ENCODE measurements around the gene ANO5. TPM values are rescaled to one million over a fixed set of nuclear protein-coding genes. Genes with fewer than 3 reads are reported as not detected.
A peak's percentile ranks its signal among the peaks of the same experiment; 100 is the strongest.

Gene ANO5
- total and polyA plus RNA-seq, 9 of the 15 experiments (the other 6 are each of a cell fraction or from before 2014, with no cell fraction given): 0.16 to 0.58 (median 0.28) TPM

DNA sequence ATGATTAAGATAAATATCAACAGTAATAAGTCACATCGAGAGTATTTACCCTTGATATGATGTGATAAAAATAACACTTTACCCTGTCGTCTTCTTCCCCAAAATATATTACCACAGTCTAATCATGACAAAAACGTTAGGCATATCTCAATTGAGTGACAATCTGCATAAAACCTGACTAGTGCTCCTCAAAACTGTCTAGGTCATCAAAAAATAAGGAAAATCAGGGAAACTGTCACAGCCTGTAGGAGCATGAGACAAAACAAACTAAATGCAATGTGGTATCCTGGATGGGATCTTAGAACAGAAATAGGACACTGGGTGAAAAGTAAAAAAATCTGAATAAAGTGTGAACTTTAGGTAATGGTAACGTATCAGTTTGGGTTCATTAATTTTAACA, 19.4 kb upstream of the ANO5 start:
- POLR2A ChIA-PET: no interaction called here
- Histone ChIP-seq H3K9ac (ENCODE audit: insufficient read depth in 1 of 2, low read depth in 2 of 2, low read length in 2 of 2) (no peak overlapping the region), H3K79me2 (ENCODE audit: control insufficient read depth, insufficient read depth, low read length) (no peaks in the 10 kb centered on the region), H3K4me2 (ENCODE audit: insufficient read depth, low read length) (no peak overlapping the region), H3K9me3 (replicated peaks; ENCODE audit: control insufficient read depth, insufficient read depth, low read depth, low read length) (no peaks in the 10 kb centered on the region), H4K20me1 (replicated peaks; ENCODE audit: control insufficient read depth, insufficient read depth, low read length) (no peaks in the 10 kb centered on the region), H2AFZ (ENCODE audit: low read depth, low read length) (no peak overlapping the region), H3K4me1 (replicated peaks in 1 of 2; ENCODE audit: control insufficient read depth in 2 of 2, insufficient read depth in 2 of 2, low read length in 2 of 2) (no peaks in the 10 kb centered on the region), H3K36me3 (ENCODE audit: control insufficient read depth, insufficient read depth, low read length) (no peaks in the 10 kb centered on the region), H3K4me3 (no peak overlapping the region), H3K9me1 (ENCODE audit: control insufficient read depth, insufficient read depth, low read length) (no peaks in the 10 kb centered on the region), H3K27ac (ENCODE audit: extremely low read depth, low read depth, low read length) (no peak overlapping the region), H3K27me3 (ENCODE audit: control insufficient read depth in 2 of 2, insufficient read depth in 2 of 2, low read length in 2 of 2) (no peaks in the 10 kb centered on the region)
- BruUV-seq (replicated peaks): no TSS peak
- CTCF ChIA-PET (ENCODE audit: low intra/inter-chr PET ratio): interaction anchor here (0.6 kb wide), 1 partner anchor 623 kb away, joined by 3 read pairs; no protein-coding TSS in a partner anchor
- ATAC-seq (no peak), DNase-seq (ENCODE audit: extremely low read depth in 1 of 4, low spot score in 3 of 4) (no peak), FAIRE-seq (no peak)
- intact Hi-C loops (cut with micrococcal nuclease) (no loop called here), in situ Hi-C loops (cut with MboI) (no loop called here)
- WGBS (ENCODE audit: insufficient coverage, low coverage, missing lambda C conversion rate): 0% methylated on average over 4 of the region's 4 CpGs
- no peak for TF ChIP-seq TCF7L2 (IDR thresholded peaks at IDR 0.05; ENCODE audit: low read depth, low read length)
- no peak for TF ChIP-seq NCOA1 (IDR thresholded peaks at IDR 0.05; ENCODE audit: low read depth)
- TF ChIP-seq, protein P1, sequence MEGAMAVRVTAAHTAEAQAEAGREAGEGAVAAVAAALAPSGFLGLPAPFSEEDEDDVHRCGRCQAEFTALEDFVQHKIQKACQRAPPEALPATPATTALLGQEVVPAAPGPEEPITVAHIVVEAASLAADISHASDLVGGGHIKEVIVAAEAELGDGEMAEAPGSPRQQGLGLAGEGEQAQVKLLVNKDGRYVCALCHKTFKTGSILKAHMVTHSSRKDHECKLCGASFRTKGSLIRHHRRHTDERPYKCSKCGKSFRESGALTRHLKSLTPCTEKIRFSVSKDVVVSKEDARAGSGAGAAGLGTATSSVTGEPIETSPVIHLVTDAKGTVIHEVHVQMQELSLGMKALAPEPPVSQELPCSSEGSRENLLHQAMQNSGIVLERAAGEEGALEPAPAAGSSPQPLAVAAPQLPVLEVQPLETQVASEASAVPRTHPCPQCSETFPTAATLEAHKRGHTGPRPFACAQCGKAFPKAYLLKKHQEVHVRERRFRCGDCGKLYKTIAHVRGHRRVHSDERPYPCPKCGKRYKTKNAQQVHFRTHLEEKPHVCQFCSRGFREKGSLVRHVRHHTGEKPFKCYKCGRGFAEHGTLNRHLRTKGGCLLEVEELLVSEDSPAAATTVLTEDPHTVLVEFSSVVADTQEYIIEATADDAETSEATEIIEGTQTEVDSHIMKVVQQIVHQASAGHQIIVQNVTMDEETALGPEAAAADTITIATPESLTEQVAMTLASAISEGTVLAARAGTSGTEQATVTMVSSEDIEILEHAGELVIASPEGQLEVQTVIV (CRISPR knock-in tag; IDR thresholded peaks at IDR 0.05; ENCODE audit: borderline replicate concordance): no peak
- 0 out of 2 replicates have a peak, but pooled peaks have one; percentile 33 for TF ChIP-seq C11orf30 (IDR thresholded peaks at IDR 0.05; ENCODE audit: low read depth)
- TF ChIP-seq, protein P2, sequence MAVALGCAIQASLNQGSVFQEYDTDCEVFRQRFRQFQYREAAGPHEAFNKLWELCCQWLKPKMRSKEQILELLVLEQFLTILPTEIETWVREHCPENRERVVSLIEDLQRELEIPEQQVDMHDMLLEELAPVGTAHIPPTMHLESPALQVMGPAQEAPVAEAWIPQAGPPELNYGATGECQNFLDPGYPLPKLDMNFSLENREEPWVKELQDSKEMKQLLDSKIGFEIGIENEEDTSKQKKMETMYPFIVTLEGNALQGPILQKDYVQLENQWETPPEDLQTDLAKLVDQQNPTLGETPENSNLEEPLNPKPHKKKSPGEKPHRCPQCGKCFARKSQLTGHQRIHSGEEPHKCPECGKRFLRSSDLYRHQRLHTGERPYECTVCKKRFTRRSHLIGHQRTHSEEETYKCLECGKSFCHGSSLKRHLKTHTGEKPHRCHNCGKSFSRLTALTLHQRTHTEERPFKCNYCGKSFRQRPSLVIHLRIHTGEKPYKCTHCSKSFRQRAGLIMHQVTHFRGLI (CRISPR knock-in tag; IDR thresholded peaks at IDR 0.05): no peak
- TF ChIP-seq, protein P3, sequence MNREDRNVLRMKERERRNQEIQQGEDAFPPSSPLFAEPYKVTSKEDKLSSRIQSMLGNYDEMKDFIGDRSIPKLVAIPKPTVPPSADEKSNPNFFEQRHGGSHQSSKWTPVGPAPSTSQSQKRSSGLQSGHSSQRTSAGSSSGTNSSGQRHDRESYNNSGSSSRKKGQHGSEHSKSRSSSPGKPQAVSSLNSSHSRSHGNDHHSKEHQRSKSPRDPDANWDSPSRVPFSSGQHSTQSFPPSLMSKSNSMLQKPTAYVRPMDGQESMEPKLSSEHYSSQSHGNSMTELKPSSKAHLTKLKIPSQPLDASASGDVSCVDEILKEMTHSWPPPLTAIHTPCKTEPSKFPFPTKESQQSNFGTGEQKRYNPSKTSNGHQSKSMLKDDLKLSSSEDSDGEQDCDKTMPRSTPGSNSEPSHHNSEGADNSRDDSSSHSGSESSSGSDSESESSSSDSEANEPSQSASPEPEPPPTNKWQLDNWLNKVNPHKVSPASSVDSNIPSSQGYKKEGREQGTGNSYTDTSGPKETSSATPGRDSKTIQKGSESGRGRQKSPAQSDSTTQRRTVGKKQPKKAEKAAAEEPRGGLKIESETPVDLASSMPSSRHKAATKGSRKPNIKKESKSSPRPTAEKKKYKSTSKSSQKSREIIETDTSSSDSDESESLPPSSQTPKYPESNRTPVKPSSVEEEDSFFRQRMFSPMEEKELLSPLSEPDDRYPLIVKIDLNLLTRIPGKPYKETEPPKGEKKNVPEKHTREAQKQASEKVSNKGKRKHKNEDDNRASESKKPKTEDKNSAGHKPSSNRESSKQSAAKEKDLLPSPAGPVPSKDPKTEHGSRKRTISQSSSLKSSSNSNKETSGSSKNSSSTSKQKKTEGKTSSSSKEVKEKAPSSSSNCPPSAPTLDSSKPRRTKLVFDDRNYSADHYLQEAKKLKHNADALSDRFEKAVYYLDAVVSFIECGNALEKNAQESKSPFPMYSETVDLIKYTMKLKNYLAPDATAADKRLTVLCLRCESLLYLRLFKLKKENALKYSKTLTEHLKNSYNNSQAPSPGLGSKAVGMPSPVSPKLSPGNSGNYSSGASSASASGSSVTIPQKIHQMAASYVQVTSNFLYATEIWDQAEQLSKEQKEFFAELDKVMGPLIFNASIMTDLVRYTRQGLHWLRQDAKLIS (CRISPR knock-in tag; IDR thresholded peaks at IDR 0.05): no peak
- TF ChIP-seq MAFK (IDR thresholded peaks at IDR 0.05; ENCODE audit: low read length): peak; percentile 82
- TF ChIP-seq MAFG (tag; conservative IDR thresholded peaks at IDR 0.05): peak; percentile 52
- TF ChIP-seq CBX2 (IDR thresholded peaks at IDR 0.05; ENCODE audit: insufficient read depth, low read length, poor library complexity, severe bottlenecking): no peak
- TF ChIP-seq, protein P4, sequence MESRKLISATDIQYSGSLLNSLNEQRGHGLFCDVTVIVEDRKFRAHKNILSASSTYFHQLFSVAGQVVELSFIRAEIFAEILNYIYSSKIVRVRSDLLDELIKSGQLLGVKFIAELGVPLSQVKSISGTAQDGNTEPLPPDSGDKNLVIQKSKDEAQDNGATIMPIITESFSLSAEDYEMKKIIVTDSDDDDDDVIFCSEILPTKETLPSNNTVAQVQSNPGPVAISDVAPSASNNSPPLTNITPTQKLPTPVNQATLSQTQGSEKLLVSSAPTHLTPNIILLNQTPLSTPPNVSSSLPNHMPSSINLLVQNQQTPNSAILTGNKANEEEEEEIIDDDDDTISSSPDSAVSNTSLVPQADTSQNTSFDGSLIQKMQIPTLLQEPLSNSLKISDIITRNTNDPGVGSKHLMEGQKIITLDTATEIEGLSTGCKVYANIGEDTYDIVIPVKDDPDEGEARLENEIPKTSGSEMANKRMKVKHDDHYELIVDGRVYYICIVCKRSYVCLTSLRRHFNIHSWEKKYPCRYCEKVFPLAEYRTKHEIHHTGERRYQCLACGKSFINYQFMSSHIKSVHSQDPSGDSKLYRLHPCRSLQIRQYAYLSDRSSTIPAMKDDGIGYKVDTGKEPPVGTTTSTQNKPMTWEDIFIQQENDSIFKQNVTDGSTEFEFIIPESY (CRISPR knock-in tag; IDR thresholded peaks at IDR 0.05): no peak
